ENCODE measurements around the gene SCEL. TPM values are rescaled to one million over a fixed set of nuclear protein-coding genes. Genes with fewer than 3 reads are reported as not detected.

Gene SCEL
- total and polyA plus RNA-seq, 4 experiments from 2014 or later = not detected

DNA sequence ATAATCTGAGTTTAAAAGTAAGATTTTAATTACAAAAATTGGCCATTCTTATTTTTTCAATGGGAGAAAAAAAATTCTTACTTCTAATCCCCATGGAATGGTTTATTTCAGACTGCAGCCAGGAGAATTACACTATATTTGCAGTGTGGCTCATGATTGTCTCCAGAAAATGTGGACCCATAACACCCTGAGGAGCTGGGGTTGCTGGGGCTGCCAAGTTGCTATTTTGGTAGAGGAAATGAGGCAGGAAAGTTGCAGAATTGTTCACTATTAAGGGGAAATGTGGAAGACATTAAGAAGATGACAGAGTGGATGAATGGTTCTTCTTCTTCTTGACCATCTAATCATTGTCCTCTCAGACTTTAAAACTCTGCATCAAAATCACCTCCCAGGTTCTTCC is 4.6 kb upstream of the SCEL start:
- Histone ChIP-seq H3K27ac (ENCODE audit: low read depth, low read length) (no peak overlapping the region), H3K27me3 (ENCODE audit: insufficient read depth, low read length) (no peaks in the 10 kb centered on the region), H3K9me3 (ENCODE audit: control insufficient read depth in 1 of 2, low read length in 2 of 2) (no peaks in the 10 kb centered on the region), H3K4me3 (ENCODE audit: low read length in 2 of 2) (no peak overlapping the region), H3K36me3 (ENCODE audit: insufficient read depth, low read length) (no peaks in the 10 kb centered on the region), H3K4me1 (ENCODE audit: insufficient read depth, low read length) (no peaks in the 10 kb centered on the region)
- Mint-ChIP-seq H3K27me3 (peaks cover 3 to 4% of the 10 kb centered on the region in 2 donors), H3K4me1 (no peaks in the 10 kb centered on the region), H3K36me3 (no peaks in the 10 kb centered on the region), H3K9me3 (no peaks in the 10 kb centered on the region), H3K4me3 (no peak overlapping the region), H3K27ac (no peak overlapping the region)
- ChIA-PET CTCF (ENCODE audit: partially characterized antibody) (no interaction called here), POLR2A (ENCODE audit: partially characterized antibody) (no interaction called here)
- intact Hi-C loops (cut with micrococcal nuclease) = no loop called here
- no peak for DNase-seq

DNA sequence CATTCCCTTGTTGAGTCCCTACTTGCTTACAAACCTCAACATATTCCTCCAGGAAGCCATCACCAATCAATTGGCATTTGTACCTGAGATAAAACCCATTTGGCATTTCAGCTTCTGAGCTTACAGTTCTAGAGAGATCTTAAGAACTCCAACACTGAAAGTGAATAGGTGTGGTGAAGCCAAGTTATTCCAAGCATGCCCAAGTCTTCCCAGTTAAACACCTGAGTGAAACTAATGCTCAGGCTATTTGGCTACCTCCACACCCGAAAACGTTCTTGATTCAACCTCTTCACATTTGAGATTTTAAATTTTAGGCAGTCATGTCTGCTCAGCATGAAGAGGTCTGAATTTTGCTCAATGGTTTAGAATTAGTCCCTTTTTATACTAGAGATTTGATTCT is 2.5 kb upstream of the SCEL start:
- CTCF ChIA-PET (ENCODE audit: partially characterized antibody) = no interaction called here
- H3K27ac ChIP-seq (ENCODE audit: low read depth, low read length) = no peak overlapping the region
- intact Hi-C loops (cut with micrococcal nuclease) = no loop called here
- no peaks in the 10 kb centered on the region for H3K36me3 ChIP-seq (ENCODE audit: insufficient read depth, low read length)
- Mint-ChIP-seq H3K4me1 (no peaks in the 10 kb centered on the region), H3K27me3 (peaks cover 3 to 7% of the 10 kb centered on the region in 2 donors), H3K4me3 (no peak overlapping the region), H3K36me3 (no peaks in the 10 kb centered on the region), H3K27ac (no peak overlapping the region), H3K9me3 (no peaks in the 10 kb centered on the region)
- DNase-seq = no peak
- H3K9me3 ChIP-seq (ENCODE audit: control insufficient read depth in 1 of 2, low read length in 2 of 2) = no peaks in the 10 kb centered on the region
- H3K4me3 ChIP-seq (ENCODE audit: low read length in 2 of 2) = no peak overlapping the region
- POLR2A ChIA-PET (ENCODE audit: partially characterized antibody) = no interaction called here
- H3K4me1 ChIP-seq (ENCODE audit: insufficient read depth, low read length) = no peaks in the 10 kb centered on the region
- no peaks in the 10 kb centered on the region for H3K27me3 ChIP-seq (ENCODE audit: insufficient read depth, low read length)

GRCh38 chr13:77533875-77534788 is 1.4 kb upstream of the SCEL start:
- H3K27ac Mint-ChIP-seq = no peak overlapping the region
- H3K27me3 Mint-ChIP-seq = peaks cover 3 to 10% of the 10 kb centered on the region in 2 donors
- ChIA-PET POLR2A (ENCODE audit: partially characterized antibody) (no interaction called here), CTCF (ENCODE audit: partially characterized antibody) (no interaction called here)
- DNase-seq = no peak
- H3K9me3 Mint-ChIP-seq = no peaks in the 10 kb centered on the region
- no peaks in the 10 kb centered on the region for H3K36me3 Mint-ChIP-seq
- intact Hi-C loops (cut with micrococcal nuclease) = no loop called here
- Histone ChIP-seq H3K9me3 (ENCODE audit: control insufficient read depth in 1 of 2, low read length in 2 of 2) (no peaks in the 10 kb centered on the region), H3K27ac (ENCODE audit: low read depth, low read length) (no peak overlapping the region), H3K4me1 (ENCODE audit: insufficient read depth, low read length) (no peaks in the 10 kb centered on the region), H3K36me3 (ENCODE audit: insufficient read depth, low read length) (no peaks in the 10 kb centered on the region), H3K27me3 (ENCODE audit: insufficient read depth, low read length) (no peaks in the 10 kb centered on the region), H3K4me3 (ENCODE audit: low read length in 2 of 2) (no peak overlapping the region)
- H3K4me3 Mint-ChIP-seq = no peak overlapping the region
- H3K4me1 Mint-ChIP-seq = no peaks in the 10 kb centered on the region

DNA sequence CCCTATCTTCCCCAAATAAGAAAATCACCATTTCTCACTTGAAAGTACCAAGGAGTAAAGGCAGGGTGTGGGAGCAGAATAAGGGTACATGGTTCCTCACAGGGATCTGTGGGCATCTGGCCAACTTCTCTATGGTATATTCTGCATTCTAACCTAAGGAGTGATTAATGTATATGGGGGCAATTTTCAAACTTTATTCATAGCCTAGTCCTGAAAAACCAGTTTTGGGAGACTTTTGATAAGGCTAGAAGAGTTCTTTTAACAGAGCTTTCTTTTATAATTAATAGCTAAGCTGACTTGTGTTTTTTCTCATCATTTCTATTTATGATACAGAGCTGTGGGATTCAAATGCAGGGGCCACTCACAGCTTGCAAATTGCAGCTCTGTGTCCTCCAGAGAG is 852 bp downstream of the SCEL start:
- Histone ChIP-seq H3K4me3 (ENCODE audit: low read length in 2 of 2) (no peak overlapping the region), H3K27ac (ENCODE audit: low read depth, low read length) (no peak overlapping the region), H3K36me3 (ENCODE audit: insufficient read depth, low read length) (no peaks in the 10 kb centered on the region), H3K9me3 (ENCODE audit: control insufficient read depth in 1 of 2, low read length in 2 of 2) (no peaks in the 10 kb centered on the region), H3K4me1 (ENCODE audit: insufficient read depth, low read length) (no peaks in the 10 kb centered on the region), H3K27me3 (ENCODE audit: insufficient read depth, low read length) (no peaks in the 10 kb centered on the region)
- Mint-ChIP-seq H3K4me1 (no peaks in the 10 kb centered on the region), H3K27ac (no peak overlapping the region), H3K36me3 (no peaks in the 10 kb centered on the region), H3K9me3 (no peaks in the 10 kb centered on the region), H3K27me3 (peaks cover 10 to 11% of the 10 kb centered on the region in 2 donors), H3K4me3 (no peak overlapping the region)
- DNase-seq = no peak
- intact Hi-C loops (cut with micrococcal nuclease) = no loop called here
- ChIA-PET POLR2A (ENCODE audit: partially characterized antibody) (no interaction called here), CTCF (ENCODE audit: partially characterized antibody) (no interaction called here)

GRCh38 chr13:77537289-77537919 is 1.9 kb downstream of the SCEL start:
- H3K9me3 Mint-ChIP-seq = no peaks in the 10 kb centered on the region
- POLR2A ChIA-PET (ENCODE audit: partially characterized antibody) = no interaction called here

DNA sequence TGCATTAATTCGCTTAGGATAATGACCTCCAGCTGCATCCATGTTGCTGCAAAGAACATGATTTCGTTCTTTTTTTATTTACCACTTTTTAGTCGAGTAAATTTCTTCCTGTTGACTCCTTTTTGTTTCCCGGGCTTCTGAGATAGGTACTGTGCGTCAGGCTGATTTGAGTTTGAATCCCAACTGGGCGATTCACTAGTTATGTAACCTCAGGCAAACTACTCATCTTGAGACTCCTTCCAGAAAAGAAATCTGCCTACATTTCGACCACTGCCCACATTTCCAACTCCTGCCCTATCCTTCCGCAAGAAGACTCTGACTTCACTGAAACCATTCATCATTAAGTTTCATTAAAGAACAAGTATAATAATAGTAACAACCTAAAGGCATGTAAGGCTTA is 8.2 kb downstream of the SCEL start:
- ChIA-PET CTCF (ENCODE audit: partially characterized antibody) (no interaction called here), POLR2A (ENCODE audit: partially characterized antibody) (no interaction called here)
- Histone ChIP-seq H3K27ac (ENCODE audit: low read depth, low read length) (no peak overlapping the region), H3K4me1 (ENCODE audit: insufficient read depth, low read length) (no peaks in the 10 kb centered on the region), H3K4me3 (ENCODE audit: low read length in 2 of 2) (no peak overlapping the region), H3K9me3 (ENCODE audit: control insufficient read depth in 1 of 2, low read length in 2 of 2) (no peaks in the 10 kb centered on the region), H3K27me3 (ENCODE audit: insufficient read depth, low read length) (no peaks in the 10 kb centered on the region), H3K36me3 (ENCODE audit: insufficient read depth, low read length) (no peaks in the 10 kb centered on the region)
- intact Hi-C loops (cut with micrococcal nuclease) = no loop called here
- no peak for DNase-seq
- peaks cover 12 to 13% of the 10 kb centered on the region in 2 donors for H3K27me3 Mint-ChIP-seq
- no peak overlapping the region for H3K4me3 Mint-ChIP-seq
- H3K27ac Mint-ChIP-seq = no peak overlapping the region
- H3K4me1 Mint-ChIP-seq = no peaks in the 10 kb centered on the region
- no peaks in the 10 kb centered on the region for H3K36me3 Mint-ChIP-seq
- no peaks in the 10 kb centered on the region for H3K9me3 Mint-ChIP-seq

More at GRCh38 chr13:77537289-77537919, 1.9 kb downstream of the SCEL start:
- H3K4me3 ChIP-seq (ENCODE audit: low read length in 2 of 2) = no peak overlapping the region
- no peaks in the 10 kb centered on the region for H3K4me1 Mint-ChIP-seq
- CTCF ChIA-PET (ENCODE audit: partially characterized antibody) = no interaction called here
- no peaks in the 10 kb centered on the region for H3K9me3 ChIP-seq (ENCODE audit: control insufficient read depth in 1 of 2, low read length in 2 of 2)
- H3K27ac Mint-ChIP-seq = no peak overlapping the region
- H3K36me3 ChIP-seq (ENCODE audit: insufficient read depth, low read length) = no peaks in the 10 kb centered on the region
- DNase-seq = no peak
- no peaks in the 10 kb centered on the region for H3K27me3 ChIP-seq (ENCODE audit: insufficient read depth, low read length)
- no peak overlapping the region for H3K27ac ChIP-seq (ENCODE audit: low read depth, low read length)
- peaks cover 10 to 11% of the 10 kb centered on the region in 2 donors for H3K27me3 Mint-ChIP-seq
- H3K4me3 Mint-ChIP-seq = no peak overlapping the region
- intact Hi-C loops (cut with micrococcal nuclease) = no loop called here
- no peaks in the 10 kb centered on the region for H3K4me1 ChIP-seq (ENCODE audit: insufficient read depth, low read length)
- no peaks in the 10 kb centered on the region for H3K36me3 Mint-ChIP-seq

- Mint-ChIP-seq H3K27ac (peak overlapping the region in 1 of 7 donors; percentile 69), H3K9me3 (no peaks in the 10 kb centered on the region), H3K36me3 (no peaks in the 10 kb centered on the region), H3K27me3 (peaks cover 12 to 14% of the 10 kb centered on the region in 2 donors), H3K4me1 (no peaks in the 10 kb centered on the region), H3K4me3 (no peak overlapping the region)
- H3K36me3 ChIP-seq (ENCODE audit: insufficient read depth, low read length) = no peaks in the 10 kb centered on the region
- no peaks in the 10 kb centered on the region for H3K9me3 ChIP-seq (ENCODE audit: control insufficient read depth in 1 of 2, low read length in 2 of 2)
- intact Hi-C loops (cut with micrococcal nuclease) = no loop called here
- no peak for DNase-seq
- H3K4me3 ChIP-seq (ENCODE audit: low read length in 2 of 2) = no peak overlapping the region
- ChIA-PET POLR2A (ENCODE audit: partially characterized antibody) (no interaction called here), CTCF (ENCODE audit: partially characterized antibody) (no interaction called here)
- no peaks in the 10 kb centered on the region for H3K27me3 ChIP-seq (ENCODE audit: insufficient read depth, low read length)
- H3K27ac ChIP-seq (ENCODE audit: low read depth, low read length) = no peak overlapping the region
- H3K4me1 ChIP-seq (ENCODE audit: insufficient read depth, low read length) = no peaks in the 10 kb centered on the region
These were observed 8.8 kb downstream of the SCEL start for GRCh38 chr13:77544355-77544754.
